Activated CD4-positive, alpha-beta T cell treated with anti-CD3 and anti-CD28 coated beads, Interleukin-2, amount 50 U/mL, for 16 hours (primary cell): ENCODE measurements around the gene STPG2.

Source experiments
- DNase-seq: peaks from one replicate; pipeline ENCODE4 v3.0.0-alpha.2; 2020

STPG2 gene

GRCh38 chr4:98143001-98143899, at the start of gene STPG2:
TSS of gene STPG2 (minus strand) at chr4:98143476.
- DNase-seq, result peak; percentile 95

- no peak for DNase-seq
Measured at GRCh38 chr4:98185279-98185678, 42.0 kb upstream of the STPG2 start.

- DNase-seq, result no peak
Measured at GRCh38 chr4:98181809-98182208, 38.5 kb upstream of the STPG2 start.

GRCh38 chr4:98179951-98180350, 36.7 kb upstream of the STPG2 start:
- DNase-seq, result no peak

- no peak for DNase-seq
Measured at GRCh38 chr4:98176531-98176930, 33.3 kb upstream of the STPG2 start.

GRCh38 chr4:98170035-98170434, 26.8 kb upstream of the STPG2 start:
- no peak for DNase-seq

- no peak for DNase-seq
Measured at GRCh38 chr4:98166731-98167041, 23.4 kb upstream of the STPG2 start.

- no peak for DNase-seq
Measured at GRCh38 chr4:98166025-98166730, 22.9 kb upstream of the STPG2 start.

- DNase-seq, result no peak
Measured at GRCh38 chr4:98162696-98163095, 19.4 kb upstream of the STPG2 start.

- no peak for DNase-seq
Measured at GRCh38 chr4:98151145-98151924, 8.1 kb upstream of the STPG2 start.

GRCh38 chr4:98150092-98150761, 7.0 kb upstream of the STPG2 start:
- DNase-seq, result no peak

GRCh38 chr4:98148856-98149255, 5.6 kb upstream of the STPG2 start:
- peak; percentile 15 for DNase-seq

- DNase-seq, result no peak
Measured at GRCh38 chr4:98126141-98126540, 17.1 kb downstream of the STPG2 start.

- no peak for DNase-seq
Measured at GRCh38 chr4:98125585-98125984, 17.7 kb downstream of the STPG2 start.

- DNase-seq, result no peak
Measured at GRCh38 chr4:98117363-98117762, 25.9 kb downstream of the STPG2 start.

GRCh38 chr4:98113012-98113411, 30.3 kb downstream of the STPG2 start:
- peak; percentile 1 for DNase-seq

- DNase-seq, result no peak
Measured at GRCh38 chr4:98110929-98111328, 32.3 kb downstream of the STPG2 start.

GRCh38 chr4:98110214-98110613, 33.1 kb downstream of the STPG2 start:
- no peak for DNase-seq

GRCh38 chr4:98102660-98103059, 40.6 kb downstream of the STPG2 start:
- no peak for DNase-seq

GRCh38 chr4:98101988-98102387, 41.3 kb downstream of the STPG2 start:
- no peak for DNase-seq

GRCh38 chr4:98098764-98099163, 44.5 kb downstream of the STPG2 start:
- DNase-seq, result no peak

GRCh38 chr4:98094118-98094517, 49.2 kb downstream of the STPG2 start:
- DNase-seq, result no peak

- no peak for DNase-seq
Measured at GRCh38 chr4:98093662-98094061, 49.6 kb downstream of the STPG2 start.
